Measurements from ENCODE around the gene RAMP1.
A peak's percentile ranks its signal among the peaks of the same experiment; 100 is the strongest.
"Not testable (repeated sequence)": the region's sequence is repeated elsewhere in the genome, so short reads cannot be mapped to it uniquely, and the experiment has no call there.

The RAMP1 gene

DNA sequence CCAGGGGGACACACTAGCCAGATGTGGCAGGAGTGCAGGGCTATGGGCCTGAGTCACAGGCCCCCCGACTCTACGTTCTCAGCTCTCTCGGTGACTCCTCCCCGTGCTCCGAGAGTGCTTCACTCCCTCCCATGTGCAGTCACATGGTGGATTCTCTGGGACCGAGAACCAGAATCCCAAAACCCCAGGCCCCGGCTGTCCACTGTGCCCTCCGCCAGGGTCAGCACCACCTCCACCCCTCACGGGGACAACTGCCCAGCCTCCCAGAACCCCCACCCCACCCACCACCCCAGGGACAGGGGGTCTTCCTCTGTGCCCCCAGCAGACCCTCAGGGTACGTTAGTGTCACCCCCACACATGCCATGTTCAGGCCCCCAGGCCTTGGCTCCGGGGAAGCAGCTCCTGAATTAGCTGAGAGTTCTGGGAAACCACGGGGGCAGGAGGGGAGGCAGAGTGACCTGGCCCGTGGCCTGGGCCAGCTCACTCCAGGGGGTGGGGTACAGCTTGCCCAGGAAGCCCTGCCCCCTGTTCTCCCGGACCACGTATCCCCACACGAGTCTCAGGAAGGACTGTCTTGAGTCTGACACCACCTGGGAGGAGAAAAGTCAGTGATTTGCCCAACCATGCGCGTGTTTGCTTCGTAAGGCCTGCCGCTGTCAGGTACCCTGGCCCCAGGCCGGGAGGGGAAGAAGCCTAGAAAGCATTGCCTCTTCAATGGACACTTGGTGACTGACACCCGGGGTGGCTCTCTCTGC, 4.4 kb downstream of the RAMP1 start:
- peak; percentile 26 for DNase-seq

DNA sequence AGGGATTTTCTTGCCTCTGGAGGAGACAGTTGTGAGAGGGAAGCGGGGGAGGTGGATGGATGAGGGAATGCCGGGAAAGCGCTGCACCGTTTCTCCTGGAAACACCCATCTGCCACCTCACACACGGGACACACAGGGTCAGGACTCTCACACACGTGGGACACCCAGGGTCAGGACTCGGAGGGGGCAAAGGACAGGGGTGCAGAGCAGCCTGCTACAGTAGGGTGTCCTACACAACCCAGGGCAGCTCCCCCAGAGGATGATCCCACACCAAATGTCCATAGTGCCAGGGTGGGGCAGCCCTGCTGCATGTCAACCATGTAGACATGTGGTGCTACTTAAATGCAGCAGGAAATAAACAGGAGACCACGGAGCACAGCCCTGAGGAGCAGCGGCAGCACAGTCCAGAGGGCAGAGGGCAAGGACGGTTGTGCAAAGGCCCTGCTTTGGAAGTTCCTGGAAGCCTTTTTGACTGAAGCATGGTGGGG, 5.1 kb downstream of the RAMP1 start:
- peak; percentile 34 for DNase-seq

DNA sequence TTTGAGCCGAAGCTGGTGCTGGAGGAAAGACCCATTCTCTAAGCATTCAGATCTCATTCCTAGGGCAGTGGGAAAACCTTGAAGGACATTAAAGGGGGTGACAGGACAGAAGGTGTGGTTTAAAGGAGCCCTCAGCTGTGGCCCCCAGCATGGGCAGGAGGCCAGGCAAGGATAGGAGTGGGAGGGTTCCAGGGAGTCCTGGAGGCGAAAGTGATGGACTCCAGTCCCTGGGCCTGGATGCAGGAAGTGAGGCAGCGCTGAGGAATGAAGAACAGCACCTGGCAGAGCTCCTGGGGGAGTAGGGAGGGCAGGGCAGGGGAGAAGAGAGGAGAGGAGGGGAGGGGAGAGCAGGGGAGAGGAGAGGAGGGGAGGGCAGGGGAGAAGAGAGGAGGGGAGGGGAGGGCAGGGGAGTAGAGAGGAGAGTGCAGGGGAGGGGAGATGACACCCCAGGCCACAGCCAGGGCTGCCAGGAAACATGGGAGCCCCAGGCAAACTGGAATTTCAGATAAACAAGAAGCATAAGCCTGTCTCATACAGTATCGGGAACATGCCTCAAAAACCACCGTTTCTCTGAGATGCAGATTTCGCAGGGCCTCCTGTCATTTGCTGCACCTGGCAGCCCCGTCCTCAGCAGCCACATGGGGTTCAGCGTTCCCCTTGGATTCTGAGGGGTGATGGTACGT, 5.7 kb downstream of the RAMP1 start:
- DNase-seq, result peak; percentile 22

DNA sequence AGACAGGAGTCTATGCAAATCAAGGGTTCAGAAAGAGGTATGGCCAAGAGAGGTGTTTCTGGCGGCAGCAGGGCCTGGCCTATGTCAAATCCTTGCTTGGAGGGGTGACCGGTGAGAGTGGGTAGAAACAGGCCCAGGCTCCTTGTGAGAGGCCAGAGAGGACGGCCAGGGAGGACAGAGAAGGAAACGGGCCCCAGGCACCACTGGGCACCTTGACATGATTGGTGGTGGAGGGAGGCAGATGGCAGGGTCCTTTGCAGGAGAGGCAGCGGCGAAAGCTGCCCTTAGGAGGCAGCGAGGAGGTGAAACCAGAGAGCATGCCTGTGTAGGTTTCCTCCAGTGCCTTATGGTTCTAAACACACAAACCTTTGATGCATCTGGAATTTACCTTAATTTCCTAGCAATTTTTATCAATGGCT, 6.2 kb downstream of the RAMP1 start:
- DNase-seq, result no peak

DNA sequence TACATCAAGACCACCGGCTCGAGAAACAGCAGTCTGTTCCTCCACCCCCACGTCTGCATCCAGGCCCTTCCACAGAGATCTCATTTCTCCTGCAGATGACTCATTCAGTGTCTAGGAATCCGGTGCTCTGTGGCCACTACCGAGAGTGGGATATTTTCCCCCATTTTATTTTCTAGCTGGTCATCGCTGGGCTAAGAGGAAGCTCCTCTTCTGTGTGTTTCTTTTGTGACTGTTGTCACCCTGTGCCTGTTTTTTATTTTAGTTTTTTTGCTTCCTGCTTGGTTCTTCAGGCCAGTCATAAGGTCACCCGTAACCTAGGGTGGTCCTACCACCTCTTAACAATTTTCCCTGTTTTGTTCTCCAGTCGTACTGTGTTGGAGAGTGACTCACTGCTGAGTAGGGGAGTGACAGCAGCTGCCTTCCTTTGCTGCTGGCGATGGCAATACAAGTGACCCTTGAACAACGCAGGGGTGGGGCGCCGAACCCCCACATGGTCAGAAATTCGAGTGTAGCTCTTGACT, 6.7 kb downstream of the RAMP1 start:
- DNase-seq, result peak; percentile 21

DNA sequence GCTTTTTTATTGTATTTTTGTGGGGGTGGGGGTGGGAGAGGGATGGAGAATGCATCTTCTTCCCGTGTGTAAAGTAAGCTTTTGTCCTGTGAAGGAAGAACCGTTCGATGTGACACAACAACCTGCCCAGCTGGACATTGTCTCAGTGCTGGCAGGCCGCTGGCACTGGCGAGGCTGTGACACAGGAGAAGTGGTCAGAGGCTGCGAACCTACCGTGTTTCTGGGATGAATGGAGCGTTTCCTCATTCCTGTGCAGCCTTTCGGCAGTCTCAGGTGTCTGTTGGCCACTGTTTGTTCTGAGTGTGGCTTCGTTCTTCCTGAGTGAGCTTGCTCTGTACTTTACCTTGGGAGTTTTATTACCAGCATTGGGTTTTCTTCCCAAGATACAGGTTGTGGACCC, 8.0 kb downstream of the RAMP1 start:
- no peak for DNase-seq

DNA sequence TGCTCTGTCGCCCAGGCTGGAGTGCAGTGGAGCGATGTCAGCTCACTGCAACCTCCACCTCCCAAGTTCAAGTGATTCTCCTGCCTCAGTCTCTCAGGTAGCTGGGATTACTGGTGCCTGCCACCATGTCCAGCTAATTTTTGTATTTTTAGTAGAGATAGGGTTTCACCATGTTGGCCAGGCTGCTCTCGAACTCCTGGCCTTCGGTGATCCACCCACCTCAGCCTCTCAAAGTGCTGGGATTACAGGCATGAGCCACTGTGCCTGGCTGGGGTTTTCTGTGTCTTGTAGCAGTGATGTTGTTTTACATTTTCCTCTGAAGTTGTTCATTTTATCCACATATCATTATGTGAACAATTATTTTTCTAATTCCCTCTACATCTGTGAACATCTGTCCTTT, 8.7 kb downstream of the RAMP1 start:
- not testable (repeated sequence) for DNase-seq

DNA sequence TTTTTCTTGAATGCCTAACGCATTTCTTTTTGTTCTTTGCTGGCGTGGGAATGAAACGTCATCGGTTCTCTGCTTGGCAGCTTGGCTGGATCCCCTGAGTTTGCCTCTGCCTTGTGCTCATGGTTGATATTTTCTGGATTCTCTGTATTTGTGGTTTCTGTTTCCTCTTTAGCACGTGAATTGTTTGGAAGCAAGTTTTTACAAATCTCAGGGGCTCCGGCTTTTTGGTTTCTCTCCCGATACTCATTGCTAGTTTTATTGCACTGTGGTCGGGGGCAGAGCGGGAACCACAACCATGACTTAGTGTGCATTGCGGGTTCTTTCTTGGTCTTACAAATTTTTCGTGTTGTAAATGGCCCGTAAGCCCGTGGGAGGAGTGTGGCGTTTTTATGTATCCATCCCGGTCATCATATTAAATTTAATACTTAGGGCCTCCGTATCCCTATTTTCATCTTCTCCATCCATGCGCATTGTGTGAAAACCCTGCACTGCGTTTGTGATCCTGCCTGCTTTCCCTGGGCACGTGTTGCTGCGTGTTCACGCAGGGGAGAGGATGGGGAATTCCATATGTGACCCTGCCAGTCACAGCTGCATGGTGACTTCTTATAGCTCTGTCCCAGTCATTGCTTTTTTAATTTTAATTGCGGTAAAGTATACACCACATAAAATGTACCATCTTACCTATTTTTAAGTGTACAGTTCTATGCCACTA, 9.4 kb downstream of the RAMP1 start:
- DNase-seq, result no peak

DNA sequence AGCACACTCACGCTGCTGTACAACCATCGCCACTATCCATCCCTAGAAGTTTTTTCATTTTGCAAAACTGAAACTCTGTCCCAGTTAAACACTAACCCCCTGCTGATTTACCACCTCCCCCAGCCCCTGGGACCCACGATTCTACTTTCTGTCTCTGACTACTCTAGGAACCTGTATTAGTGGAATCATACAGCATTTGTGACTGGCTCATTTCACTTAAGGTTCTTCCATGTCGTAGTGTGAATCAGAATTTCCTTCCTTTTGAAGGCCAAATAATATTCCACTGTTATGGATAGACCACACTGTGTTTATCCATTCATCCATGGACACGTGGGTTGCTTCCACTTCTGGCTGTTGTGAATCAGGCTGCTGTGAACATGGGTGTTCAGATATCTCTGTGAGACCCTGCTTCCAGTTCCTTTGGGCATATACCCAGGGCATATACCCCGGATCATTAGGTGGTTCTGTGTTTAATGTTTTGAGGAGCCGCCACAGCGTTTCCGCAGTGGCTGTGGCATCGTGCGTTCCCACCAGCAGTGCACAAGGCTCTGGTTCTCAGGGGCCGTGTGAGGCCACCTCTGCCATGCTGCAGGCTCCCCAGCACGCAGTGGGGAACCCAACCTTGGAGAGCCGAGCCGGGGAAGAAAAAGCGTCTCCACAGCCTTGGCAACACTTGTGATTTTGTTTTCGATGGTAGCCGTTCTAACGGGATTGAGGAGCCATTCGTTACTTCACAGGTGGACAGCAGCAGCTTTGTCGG, 10.1 kb downstream of the RAMP1 start:
- DNase-seq, result no peak

DNA sequence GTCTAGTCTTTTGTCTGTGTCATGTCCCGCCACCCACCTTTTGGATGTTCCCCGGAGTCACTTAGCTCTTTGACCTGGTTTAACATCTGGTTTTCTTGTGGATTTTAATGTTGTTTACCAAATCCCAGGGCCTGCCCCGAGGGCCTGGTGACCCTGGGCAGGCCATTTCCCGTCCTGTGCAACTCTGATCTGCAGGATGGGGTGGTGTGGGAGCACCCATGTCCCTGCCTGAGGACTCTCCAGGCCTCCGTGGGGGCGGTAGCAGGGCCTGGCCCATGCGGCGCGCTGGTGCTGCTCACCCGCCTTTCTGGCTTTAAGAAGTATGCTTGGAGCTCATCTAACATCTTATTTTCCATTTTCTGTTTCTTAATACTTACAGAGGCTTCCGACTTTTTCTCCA, 10.7 kb downstream of the RAMP1 start:
- DNase-seq, result no peak

DNA sequence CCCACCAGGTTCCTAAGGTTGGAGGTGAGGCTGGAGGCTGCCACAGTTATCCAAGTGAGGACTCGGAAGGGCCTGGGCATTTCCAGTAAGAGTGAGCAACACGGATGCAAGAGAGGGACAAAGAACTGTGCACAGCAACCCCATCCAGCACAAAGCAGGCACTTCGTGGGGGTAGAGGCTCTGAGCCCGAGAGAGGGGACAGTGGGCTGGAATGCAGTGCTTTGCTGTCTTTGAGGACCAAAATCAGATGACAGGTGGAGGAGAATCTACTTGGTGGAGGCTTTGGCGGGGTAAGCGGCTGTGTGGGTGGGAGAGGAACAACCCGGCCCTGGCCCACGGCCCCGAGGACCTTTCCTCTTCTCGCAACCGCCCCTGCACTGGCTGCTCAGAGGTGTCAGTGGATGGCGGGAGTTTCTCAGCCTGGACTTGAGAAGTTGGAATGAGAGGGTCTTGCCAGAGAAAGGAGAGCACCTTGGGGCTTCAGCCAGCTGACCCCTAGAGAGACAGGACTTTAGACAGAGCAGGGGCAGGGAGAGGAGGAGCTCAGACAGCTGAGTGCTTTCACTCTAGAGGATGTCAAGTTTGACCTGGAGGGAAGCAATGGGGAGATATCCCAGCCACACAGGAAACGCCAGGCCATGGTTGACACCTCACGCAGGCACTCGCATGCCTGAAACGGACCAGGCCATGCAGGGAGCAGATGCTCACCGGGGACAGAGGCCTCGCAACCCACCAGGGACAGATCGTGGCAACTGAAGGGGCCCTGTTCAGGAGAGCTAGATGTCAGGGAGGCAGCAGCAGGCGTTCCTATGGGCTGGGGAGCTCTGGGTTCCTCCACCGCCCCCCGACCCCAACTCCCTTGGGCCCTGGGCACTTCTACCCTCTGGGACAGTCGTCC, 11.6 kb downstream of the RAMP1 start:
- DNase-seq, result no peak

DNA sequence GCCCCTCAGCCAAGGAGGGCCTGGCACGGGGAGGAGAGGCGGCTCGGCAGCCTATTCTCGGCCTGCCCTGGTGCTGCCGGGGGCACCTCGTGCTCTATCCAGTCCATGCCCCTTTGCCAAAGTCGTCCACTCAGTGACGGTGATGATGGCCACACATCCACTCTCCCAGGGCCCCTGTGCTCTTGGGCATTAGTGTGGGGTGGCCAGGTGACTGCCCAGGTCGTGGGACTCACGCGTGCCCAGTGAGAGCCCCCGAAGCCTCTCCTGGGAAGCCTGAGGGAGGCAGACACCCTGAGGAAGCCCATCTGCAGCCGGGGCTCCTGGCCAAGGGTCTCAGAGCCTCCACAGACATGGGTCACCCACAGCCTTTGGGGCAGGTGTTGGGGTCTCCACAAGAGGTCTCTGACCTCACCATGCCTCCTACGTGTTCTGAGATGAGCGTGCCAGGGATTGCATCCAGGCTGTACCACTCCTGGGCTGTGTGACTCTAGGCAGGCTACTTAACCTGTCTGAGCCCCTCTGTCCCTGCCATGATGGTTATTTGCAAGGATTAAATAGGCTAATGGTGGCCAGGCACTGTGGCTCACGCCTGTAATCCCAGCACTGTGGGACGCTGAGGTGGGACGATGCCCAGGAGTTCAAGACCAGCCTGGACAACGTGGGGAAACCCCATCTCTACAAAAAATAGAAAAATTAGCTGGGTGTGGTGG, 12.9 kb downstream of the RAMP1 start:
- DNase-seq, result no peak

DNA sequence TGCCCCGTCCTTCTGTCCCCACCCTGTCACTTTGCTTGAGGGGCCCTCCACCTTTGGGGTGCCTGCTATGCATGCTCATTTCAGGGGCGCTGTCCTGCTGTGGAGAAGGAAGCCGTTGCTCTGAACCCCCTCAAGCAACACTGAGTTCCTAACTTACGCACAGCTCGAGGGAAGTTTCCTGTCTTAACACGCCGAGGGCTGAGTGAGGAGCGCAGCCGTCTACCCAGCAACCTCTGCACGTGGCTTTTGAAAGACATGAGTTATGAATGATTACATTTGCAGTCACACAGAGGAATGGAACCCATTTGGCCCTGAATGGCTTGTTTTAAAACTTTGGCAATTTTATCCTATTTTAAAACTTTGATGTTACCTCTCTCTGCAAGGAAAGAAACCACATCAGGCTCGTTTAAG, 14.0 kb downstream of the RAMP1 start:
- no peak for DNase-seq

DNA sequence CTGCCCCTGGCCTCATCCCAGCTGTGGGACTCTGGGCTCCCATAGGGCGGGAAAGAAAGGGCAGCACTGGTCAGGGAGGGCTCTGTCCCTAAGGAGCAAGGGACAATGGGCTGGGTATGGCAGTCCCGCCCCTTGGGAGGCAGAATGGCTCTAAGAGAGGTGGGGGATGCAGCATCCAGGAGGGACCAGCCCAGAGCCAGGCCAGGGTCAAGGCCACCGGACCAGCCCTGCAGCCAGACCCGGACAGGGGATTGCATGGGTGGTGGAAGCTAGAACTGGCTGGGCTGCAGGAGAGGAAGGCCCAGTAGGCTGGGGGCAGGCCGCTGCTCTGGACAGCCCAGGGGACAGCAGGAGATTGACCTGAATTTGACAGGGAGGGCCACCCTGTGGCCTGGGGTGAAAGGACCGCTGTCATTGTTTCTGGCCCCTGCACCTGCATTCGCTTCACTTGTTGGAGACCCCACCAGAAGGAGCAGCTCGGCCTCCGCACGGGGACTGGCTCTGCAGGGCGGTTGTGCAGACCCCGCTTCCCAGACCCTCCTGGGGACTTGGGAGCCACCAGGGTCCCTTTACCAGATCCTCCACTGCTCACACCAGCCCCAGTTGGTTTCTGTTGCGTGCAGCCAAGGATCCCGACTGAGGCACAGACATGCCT, 14.6 kb downstream of the RAMP1 start:
- DNase-seq, result no peak

DNA sequence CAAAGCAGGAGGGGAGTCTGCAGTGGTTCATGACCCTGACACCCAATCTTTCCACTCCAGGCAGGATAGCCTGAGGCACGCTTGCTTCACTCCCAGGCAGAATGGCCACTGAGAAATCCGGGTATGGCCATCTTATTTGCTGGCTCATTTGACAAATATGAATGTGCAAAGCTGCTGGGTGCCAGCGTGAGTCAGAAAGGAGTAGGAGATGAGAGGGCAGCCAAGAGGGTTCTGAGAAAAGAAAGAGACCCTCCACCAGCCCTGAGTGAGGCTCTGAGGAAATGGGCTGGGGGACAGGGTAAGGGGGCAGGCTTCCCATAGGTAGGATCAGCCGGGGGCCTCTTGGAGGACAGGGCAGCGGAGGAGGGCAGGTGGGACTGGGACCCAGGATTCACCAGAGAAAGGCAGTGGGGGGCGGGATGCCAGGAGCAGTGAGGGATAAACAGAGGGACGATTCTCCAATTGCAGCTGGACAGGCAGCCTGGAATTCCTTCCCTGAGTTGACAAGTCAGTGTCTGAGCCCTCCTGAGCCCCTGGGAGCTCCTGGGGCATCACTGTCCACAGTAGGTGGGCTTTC, 15.2 kb downstream of the RAMP1 start:
- no peak for DNase-seq

DNA sequence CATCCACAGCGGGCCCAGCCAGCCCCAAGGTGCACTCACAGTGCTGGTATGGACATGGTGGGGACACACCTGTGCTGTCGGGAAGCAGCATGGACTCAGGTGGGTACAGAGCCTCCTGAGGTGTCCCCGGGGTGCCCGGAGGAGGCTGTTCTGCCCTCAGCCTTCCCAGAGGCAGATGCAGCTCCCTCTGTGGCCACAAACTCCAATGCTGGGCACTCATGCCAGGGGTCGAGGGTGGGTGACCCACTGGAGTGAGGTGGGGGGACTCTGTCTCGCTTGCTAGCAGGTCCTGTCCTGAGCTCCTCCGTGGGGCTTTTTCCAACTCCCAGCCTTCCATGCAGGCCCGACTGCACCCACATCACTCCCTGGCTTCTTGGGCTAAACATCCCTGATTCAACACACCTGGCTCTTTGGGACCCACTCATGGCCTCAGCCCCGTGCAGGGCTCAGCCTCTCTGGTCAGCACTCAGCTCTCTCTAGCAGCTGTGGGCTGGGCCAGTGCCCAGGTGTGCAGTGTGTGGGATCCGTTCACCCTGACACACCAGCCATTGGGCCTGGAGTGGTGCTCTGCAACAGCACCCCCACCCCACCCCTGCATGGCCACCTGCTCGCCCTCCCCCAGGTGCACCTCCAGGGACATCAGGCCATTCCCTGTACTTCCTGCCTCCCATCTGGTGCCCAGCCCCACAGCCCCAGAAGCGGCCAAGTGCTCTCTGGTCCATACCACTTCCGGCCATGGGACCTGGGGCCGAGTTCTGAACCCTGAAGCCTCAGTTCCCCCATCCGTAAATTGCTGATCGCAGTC, 16.0 kb downstream of the RAMP1 start:
- no peak for DNase-seq

DNA sequence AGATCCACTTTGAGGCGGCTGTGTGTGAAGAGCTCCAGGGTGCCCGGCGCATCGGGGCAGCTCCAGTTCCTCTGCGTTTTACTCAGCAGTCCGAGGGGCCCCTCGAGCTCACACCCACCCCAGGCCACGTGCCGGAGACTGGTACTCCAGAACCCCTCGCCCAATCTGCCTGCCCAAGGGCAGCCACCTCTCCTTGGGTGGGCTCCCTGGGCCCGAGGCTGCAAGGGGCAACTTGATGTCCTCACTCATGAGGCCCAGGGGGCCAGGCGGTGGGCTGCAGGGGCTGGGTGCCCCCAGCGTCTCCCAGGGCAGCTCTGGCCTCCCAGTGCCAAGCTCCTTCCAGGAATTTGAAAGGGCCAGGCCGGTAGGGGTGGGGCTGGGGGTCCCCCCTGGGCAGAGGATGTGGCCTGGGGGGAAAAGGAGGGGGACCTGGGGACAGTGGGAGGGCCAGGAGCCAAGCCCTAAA, 16.7 kb downstream of the RAMP1 start:
- no peak for DNase-seq

DNA sequence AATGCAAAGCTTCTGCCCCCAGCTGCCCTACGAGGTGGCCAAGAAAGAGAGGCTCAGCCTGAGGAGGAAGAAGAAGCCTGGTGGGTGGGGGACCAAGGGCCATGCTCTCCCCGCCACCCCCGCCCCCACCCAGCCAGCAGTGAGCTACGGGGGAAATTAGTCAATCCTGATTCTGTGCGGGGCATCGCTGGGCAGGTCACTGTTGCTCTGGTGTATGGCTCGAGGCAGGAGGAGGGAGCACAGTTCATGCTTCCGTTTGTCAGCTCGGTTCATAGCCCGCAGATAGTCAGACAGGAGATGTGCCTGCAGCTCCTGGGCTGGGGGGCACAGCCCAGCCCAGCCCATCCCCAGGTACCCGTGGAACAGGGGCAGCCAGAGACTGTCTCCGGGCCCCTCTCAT, 17.1 kb downstream of the RAMP1 start:
- no peak for DNase-seq

DNA sequence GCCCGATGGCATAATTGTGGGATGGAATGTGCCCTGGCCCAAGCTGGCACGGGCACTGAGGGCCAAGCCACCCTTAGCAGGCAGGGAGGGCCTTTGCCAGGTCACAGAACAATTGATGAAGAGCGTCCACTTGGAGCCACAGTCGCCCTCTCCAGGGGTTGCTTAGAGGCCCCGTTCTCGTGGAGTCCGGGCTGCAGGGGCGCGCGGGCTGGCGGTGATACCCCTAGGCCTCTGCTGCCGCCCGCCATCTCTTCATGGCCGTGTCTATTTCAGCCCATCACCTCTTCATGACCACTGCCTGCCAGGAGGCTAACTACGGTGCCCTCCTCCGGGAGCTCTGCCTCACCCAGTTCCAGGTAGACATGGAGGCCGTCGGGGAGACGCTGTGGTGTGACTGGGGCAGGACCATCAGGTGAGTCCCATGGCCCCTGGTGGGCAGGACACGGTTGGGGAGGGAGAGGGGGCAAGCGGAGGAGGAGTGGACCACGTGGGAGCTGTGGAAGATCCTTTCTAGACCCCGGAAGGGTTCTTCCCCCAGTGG, 17.6 kb downstream of the RAMP1 start:
- DNase-seq, result no peak
